Activated CD8-positive, alpha-beta memory T cell treated with anti-CD3 and anti-CD28 coated beads for 1 hour (primary cell): ENCODE data around the gene PAQR8.

ENCODE experiments used
- DNase-seq, 2 donors: peaks; one replicate each; pipeline ENCODE4 v3.0.0-alpha.2; 2020; ENCODE audit warnings: low read depth in 1 of 2; ENCODE audit errors: extremely low read depth in 1 of 2

Gene PAQR8

DNA sequence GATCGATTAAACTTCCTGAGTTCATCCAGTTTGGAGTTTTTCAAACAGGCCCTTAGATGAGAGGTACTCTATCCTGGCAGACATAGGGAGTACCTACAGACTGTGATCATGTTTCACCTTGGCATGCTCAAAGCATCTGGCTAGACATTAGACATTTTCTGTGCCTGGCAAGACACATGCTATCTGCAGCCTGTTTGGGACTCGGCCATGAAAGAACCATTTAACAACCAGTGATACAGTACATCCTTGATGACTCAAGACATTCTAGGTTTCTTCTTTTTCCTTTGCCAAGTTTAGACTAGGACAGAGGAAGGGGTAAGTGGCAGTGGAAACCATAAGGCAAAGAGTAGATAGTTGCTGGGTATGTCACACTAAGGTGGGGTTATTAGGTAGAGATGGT is 15.4 kb upstream of the PAQR8 start:
- DNase-seq = no peak

DNA sequence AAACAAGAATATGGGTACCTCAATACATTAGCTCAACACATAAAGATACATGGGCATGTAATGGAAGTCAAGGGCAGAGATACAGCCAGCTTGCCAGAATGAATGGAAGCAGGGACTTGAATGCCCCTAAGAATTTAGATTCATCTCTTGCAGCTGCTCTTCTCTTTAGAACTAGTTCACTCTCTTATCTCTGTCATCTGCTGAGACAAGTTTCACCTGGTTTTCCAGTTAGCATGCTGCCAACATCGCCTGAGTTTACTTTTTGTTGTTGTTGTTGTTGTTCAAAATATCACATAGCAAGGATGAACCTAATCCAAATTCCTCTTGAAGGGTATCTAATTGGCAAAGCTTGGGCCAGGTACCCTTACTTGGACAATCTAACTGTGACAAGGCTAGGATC is 14.1 kb upstream of the PAQR8 start:
- no peak for DNase-seq

DNA sequence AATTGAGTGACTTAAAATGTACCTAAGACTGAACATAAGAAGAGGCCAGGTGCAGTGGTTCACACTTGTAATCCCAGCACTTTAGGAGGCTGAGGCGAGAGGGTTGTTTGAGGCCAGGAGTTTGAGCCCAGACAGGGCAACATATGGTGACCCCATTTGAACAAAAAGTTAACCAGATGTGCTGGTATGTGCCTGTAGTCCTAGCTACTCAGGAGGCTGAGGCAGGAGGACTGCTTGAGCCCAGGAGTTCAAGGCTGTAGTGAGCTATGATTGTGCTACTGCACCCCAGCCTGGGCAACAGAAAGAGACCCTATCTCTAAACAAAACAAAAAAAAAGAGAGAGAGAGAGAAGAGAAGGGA is 10.1 kb upstream of the PAQR8 start:
- no peak for DNase-seq

DNA sequence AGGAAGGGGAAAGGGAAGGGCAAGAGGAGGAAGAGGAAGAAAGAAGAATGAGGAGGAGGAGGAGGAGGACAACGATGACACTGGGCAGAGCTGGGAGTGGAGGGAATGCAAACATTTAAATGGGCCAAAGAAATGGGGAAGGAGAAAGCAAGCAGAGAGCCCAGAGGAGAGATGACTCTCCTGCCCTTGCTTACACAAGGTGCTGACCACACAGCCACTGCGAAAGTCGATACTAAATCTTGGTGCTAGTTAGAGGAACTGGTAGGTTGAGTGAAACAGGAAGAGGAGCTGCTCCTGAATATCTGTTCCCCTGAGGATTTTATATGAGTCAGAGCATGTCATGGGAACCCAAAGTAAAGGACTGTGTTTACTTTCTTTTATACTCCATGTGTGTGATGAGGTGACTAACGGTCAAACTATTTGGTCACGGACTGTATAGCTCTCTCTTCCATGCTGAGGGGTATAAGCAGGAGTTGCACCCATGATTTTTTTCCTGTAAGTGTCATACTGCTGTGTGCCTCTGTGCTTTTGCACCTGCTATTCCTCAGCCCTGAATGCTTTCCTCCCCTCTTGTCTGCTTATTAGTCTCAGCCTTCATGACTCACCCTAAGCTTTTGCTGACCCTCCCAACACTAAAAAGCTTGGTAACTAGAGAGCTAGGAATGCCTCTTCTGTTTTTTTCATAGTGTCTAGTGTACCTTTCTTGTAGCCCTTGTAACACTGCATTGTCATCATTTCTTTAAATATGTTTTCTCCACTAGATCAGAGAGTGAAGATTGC is 9.5 kb upstream of the PAQR8 start:
- no peak for DNase-seq

DNA sequence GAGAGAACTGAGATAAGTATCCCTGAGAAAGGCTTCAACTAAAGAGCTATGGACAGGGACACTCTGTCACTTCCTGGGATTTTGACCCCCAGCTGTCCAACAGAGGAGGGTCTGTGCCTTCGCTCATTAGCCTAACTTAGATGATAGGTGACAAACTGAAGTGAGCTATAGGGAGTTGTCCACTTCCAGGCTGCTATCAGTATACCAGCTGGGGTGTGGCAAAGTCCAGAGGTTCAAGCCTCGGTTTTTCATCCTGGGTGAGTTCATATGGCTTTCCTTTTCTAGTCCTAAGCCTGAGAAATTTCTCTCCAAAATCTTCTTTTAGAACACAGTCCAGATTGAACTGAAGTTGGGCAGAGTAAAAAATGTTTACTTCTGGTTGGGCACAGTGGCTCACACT is 5.9 kb upstream of the PAQR8 start:
- no peak for DNase-seq

DNA sequence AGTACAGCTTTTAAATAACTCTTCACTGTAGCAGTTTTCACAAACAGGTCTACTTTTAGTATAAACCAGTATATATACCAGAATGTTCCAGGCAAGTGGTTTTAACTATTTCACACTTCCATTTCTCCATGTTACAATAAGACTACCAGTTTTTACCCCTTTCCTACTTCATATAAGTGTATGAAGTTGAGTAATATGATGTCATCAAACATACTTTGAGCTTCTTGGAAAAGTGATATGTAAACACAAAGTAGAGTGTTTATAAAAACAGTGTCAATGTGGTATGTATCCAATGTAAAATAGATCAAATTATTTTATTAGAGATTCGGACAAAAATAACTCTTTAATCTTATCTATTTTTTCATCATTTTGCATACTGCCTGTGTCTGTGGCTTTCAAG is 2.5 kb upstream of the PAQR8 start:
- DNase-seq = no peak

DNA sequence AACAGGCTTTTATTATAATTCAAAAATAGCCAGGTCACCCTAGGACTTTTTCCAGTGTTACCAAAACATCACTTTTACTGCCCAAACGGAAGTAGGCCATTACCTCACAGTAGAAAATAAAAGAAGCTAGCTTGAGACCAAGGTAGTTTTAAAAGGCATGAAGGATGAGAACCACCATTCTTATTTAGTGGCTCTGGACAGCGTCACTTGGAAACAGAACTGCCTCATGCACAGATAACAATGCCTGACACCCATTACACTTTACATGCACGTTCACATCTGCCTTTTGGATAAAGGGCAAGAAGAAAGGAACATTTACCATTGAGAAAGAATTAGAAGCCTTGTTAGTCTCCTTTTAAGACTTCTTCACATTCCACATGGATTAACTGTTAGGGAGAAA is 1.9 kb upstream of the PAQR8 start:
- no peak for DNase-seq

DNA sequence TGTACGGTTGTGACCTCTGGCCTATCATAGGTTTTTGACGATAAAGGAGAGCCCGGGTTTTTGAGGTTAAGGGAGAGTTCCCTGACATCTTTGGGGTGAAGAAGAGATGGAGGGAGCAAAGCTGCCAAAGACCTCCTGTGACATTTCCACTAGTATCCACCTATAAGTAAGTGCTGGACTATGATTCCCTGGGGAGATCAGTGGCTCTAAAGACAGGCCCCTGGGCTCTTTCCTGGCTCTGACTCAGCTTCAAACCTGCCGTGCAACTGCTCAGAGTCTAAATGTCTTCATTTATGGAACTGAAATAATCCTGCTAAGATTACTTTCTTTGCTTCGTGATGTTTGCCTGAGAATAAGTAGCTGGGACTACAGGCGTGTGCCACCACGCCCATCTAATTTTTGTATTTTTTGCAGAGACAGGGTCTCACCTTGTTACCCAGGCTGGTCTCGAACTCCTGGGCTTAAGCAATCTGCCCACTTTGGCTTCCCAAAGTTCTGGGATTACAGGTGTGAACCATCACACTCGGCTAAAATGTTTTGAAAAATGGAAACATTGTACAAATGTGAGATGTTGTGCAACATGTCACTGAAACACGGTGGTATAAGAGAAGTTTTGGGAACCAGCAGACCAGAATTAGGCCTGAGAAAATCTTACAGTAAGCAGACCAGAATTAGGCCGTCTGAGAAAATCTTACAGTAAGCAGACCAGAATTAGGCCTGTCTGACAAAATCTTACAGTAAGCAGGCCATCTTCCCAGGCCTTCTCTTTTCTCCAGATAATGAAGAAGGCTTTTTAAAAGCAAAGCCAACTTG is 1.1 kb upstream of the PAQR8 start:
- DNase-seq = no peak

DNA sequence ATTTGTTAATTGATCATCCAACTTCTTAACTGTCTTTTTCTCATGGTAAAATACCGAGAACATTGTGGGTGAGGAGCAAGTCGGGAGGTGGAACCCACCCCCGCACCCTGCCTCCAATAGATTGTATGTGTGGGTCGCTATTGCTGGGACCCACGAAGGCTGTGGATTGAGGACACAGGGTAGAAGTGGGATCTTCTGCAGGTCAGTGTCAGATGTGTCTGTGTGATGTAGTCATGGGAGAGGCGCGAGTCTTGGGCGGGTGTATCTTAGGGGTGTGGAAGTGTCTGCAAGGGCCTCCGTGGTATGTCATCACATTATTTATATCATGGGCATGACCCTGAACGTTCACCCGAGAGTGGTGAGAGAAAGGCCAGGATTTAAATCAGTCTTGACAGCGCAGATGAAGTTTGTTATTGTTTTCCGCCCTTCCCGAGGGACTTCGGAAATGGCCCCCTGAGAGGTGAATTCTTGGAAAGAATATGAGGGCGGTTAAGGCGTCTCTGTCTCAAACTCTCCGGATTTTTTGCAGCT is 472 bp upstream of the PAQR8 start:
- peak in 1 of 2 donors; percentile 4 for DNase-seq

DNA sequence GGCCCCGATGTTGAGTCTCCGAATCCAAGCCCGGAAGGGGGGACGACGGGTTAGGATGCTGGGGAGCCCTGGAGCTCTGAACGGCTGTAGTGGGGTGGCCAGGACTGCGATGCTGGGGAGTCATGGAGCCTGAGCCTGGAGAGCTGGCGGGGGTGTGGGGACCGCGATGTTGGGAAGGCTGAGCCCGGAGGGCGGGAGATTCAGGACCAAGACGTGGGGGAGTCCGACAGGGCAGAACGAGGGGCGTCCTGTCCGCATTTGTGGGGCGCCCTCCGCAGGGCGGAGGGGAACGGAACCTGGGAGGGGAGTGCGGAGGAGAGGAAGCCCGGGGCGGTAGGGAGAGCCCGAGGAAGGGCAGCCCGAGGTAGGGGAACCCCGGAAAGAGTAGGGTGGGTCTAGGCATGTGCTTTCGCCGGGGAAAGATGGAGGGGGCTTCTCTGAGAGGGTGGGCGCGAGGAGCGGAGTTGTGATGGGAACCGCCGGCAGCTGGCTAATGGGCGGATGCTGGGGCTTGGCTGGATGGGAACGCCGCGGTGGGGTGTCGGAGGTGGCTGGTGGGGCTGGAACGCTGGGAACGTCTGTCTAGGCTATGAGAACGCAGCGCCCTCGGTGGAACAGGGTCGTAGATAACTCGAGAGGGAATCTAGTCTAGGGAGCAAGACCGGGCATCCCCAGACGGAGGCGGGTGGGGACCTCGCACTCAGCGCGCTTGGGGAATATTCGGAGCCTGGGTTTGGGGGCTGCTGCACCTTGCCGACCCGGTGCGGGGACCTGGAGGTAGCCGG is 684 bp downstream of the PAQR8 start:
- peak in 1 of 2 donors; percentile 24 for DNase-seq

DNA sequence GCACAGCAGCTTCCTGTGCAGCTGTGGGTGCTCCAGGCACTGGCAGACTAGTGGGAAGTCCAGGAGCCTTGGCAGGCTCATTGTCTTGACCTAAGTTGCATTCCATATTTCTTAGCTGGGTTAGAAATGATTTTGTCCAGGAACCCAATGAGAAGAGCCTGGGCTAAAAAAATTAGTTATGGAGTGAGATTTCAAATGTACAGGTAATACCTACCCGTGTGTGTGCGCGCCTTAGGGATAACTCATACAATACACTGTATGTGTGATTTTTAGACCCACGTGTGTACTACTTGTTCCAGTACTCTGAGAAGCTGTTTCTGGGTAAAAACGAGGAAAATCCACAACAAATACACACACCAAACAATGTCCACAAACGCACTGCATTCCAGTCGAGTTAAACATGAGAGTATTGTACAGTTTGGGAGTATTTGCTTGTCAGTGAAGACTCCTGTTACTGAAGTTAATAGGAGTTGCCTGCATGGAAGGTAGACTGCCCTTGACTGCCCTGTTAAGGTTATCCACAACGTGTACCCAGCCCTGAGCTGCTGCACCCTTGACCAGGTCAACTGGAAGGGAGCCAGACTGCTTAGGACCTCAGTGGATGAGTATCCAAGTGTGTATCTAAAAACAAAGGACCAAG is 1.4 kb downstream of the PAQR8 start:
- no peak for DNase-seq

DNA sequence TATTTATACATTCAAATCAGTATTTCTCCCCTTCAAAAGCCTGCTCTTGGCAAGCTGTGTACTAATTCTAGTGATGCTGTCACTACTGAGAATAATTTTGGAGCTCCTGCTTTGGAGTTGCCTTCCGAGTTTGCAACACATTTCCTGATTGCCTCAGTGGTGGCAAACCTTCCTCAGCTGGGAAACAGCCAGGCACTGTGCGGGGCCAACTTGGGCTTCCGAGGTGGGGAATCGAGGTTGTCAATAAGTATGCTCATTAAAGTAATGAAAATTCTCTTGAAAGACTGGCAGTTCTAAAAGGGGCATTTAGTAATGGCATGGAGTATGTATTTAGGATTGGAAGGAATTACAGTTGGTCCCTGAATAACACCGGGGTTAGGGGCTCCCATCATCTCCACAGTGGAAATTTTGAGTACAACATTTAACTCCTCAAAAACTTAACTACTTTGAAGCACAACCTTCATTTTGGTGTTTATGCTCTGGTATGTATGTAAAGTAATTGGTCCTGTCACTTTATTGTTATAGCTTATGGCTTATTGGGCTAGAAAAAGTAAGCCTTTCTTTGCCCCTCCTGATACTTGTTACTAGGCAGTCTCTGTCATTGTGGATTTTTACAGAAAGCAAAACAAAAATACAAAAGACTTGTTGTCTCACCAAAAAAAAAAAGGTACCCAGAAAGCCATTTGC is 2.7 kb downstream of the PAQR8 start:
- DNase-seq = no peak

DNA sequence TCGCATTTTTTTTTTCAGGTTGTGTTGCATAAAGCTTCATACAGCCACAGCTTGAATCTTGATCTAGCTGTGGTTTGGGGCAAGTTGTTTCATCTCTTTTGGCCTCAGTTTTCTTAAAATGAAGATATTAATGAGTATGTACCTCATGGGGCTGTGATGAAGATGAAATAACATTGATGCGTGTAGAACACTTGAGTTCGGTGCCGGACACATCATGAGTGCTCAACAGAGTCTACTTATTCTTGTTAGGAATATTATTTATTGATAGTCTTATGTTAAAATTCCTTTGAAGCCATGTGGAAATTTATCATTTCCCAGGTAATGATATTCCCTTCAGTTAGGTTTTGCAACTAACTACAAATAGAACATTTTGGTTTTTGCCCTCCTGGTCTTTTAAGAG is 3.4 kb downstream of the PAQR8 start:
- DNase-seq = no peak

DNA sequence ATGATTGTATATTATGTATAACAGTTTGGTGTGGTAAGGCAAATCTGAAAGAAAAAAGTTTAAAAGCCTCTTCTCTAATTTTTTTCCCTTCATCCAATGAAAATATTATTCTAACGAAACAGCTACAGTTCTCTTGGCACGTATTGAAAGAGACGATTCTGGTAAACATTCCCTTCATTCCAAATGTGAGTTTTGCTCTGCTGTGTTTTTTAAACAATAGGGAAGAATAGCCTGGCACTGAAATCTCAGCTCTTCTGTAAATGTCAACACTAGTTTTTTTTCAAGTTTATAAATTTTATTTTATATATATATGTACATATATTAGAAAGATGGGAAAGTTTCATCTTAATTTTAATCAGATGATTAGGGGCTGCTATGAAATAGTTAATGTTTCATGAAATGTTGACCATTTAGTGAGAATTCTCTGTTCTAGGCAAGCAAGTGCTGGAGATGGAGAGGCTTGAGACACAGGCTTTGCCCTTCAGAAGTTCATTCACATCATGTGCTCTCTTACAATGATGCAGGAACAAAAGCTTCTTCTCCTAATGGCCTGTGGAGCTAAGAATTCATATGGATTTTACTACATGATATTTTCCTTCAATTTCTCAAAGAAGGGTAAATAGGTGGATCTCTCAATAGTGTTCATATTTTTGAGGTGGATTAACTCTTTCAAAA is 4.1 kb downstream of the PAQR8 start:
- no peak for DNase-seq

DNA sequence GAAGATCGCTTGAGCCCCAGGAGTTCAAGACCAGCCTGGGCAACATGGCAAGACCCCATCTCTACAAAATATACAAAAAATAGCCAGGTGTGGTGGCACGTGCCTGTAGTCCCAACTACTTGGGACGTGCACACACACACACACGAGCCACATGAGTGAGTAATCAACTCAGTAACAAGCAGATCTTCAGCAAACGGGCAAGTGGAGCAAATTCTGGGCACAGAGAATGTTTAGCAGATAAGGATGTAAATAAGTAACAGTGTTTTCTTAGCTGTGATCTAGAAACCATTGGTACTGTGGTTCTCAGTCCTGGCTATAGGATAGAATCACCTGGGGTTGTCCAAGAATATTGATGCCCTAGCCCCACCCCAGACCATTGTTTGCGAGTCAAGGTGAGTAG is 6.1 kb downstream of the PAQR8 start:
- no peak for DNase-seq

DNA sequence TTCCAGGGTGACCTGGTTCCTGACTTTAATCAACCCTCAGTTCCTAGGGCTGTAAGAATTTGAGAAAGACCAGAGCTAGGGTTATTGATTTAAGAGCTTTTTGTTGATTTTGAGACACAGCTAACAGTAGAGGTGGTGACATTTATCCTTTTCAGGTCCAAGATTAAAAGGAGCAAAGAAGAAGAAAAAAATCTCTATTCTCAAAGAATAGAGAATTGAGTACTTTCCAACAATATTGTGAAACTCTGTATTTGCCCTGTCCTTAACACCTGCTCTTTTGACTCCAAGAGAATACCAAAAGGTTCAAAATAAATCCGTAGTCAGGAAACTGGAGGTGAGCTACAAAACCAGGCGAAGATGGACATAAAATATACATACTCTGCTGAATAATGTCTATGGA is 7.3 kb downstream of the PAQR8 start:
- no peak for DNase-seq

DNA sequence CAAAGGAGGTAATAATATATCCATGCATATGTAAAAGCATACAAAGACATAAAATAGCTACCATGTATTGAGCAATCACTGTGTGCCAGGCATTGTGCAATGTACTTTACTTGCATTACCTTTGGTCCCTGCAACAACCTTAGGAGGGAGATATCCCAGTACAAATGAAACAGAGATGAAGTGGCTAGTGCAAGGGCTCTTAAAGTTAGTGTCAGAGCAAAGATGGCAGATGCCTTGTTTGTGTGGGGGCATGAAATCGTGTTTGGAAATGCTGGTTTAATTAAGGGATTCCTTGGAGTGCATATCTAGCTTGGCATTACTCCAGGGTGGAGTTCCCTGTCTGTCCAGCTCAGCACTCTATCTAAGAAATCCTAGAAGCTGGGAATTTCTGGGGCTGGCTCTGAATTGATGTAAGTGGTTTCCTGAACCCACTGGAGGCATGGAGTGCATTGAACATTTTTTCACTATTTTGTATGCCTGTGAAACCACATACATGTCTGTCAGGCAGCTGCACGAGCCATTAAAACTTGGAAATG is 9.8 kb downstream of the PAQR8 start:
- DNase-seq = no peak

DNA sequence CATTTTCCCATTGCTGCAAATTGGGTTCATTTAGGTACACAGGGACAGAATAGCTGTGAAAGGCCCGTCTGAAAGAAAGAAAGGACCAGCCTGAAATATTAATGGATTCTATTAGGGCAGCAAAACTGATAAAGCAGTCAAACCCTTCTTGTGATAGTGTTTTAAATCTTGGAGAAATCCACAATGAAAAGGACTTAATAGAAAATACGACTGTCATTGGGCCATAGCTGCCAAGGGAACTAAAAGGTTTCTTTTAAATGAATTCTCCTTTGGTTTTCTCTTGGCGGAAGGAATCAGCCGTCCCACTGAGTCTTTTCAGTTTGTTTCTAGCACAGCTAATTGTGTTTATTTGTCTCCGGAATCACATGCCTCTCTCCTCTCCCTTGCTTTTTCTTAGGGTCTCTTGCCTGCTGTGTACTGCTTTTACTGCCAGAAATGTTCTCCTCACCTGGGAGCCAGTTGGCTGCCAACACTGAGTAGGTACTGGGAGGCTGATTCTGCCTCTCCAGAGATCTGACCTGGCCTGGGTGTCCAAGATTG is 11.3 kb downstream of the PAQR8 start:
- DNase-seq = no peak

DNA sequence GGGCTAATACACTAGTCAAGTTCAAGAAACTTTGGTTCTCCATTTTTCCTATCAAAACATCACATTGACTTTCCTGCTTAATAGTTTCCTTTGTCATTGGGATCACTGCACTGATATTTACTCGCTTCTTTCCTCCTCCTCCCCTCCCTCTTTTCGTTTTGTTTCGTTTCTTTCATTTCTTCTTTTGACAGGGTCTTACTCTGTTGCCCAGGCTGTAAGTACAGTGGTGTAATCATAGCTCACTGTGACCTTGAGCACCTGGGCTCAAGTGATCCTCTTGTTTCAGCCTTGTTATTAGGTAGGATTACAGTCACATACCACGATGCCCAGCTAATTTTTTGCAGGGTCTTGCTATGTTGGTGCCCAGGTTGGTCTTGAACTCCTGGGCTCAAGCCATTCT is 12.3 kb downstream of the PAQR8 start:
- no peak for DNase-seq
